Mesendoderm (in vitro differentiated cells): Measurements from ENCODE around the gene PGK2.
A peak's percentile ranks its signal among the peaks of the same experiment; 100 is the strongest.
"Not testable (repeated sequence)": the region's sequence is repeated elsewhere in the genome, so short reads cannot be mapped to it uniquely, and the experiment has no call there.

Experiments used
- DNase-seq: peaks from one replicate; pipeline ENCODE4 v3.0.0; 2013
- H2AK5ac ChIP-seq: 2 replicates; pipeline ENCODE4 v1.6.1; 2013; ENCODE audit warnings: low read length, inconsistent platforms
- H2BK120ac ChIP-seq: 2 replicates; pipeline ENCODE4 v1.6.1; 2013; ENCODE audit warnings: low read depth, mild to moderate bottlenecking, low read length, moderate library complexity, mixed read lengths
- H2BK15ac ChIP-seq: replicated peaks from 2 replicates; pipeline ENCODE4 v1.6.1; 2013; ENCODE audit warnings: low read depth, mild to moderate bottlenecking, moderate library complexity
- H2BK5ac ChIP-seq: 2 replicates; pipeline ENCODE4 v1.6.1; 2013; ENCODE audit warnings: low read length, inconsistent platforms
- H3K18ac ChIP-seq: 2 replicates; pipeline ENCODE4 v1.6.1; 2013; ENCODE audit warnings: mild to moderate bottlenecking, low read length, mixed read lengths
- H3K23ac ChIP-seq: one replicate; pipeline ENCODE4 v1.6.1; 2013; ENCODE audit warnings: low read length
- H3K27ac ChIP-seq: 2 replicates; pipeline ENCODE4 v1.5.1; 2013; ENCODE audit warnings: low read depth, mild to moderate bottlenecking, inconsistent platforms, low read length, moderate library complexity
- H3K27me3 ChIP-seq: 2 replicates; pipeline ENCODE4 v1.6.1; 2013; ENCODE audit warnings: low read length, control low read depth, mild to moderate bottlenecking, inconsistent platforms; ENCODE audit not compliant: insufficient read depth, poor library complexity
- H3K36me3 ChIP-seq: 2 replicates; pipeline ENCODE4 v1.6.1; 2013; ENCODE audit warnings: low read length, inconsistent platforms; ENCODE audit not compliant: control insufficient read depth, insufficient read depth
- H3K4ac ChIP-seq: one replicate; pipeline ENCODE4 v1.6.1; 2013; ENCODE audit warnings: low read depth, mild to moderate bottlenecking, low read length, moderate library complexity
- H3K4me1 ChIP-seq: 2 replicates; pipeline ENCODE4 v1.6.1; 2013; ENCODE audit warnings: low read depth, low read length, inconsistent platforms; ENCODE audit not compliant: control insufficient read depth
- H3K4me2 ChIP-seq: 2 replicates; pipeline ENCODE4 v1.6.1; 2013; ENCODE audit warnings: low read length
- H3K4me3 ChIP-seq: 2 replicates; pipeline ENCODE4 v1.5.1; 2013; ENCODE audit warnings: mild to moderate bottlenecking, low read length
- H3K56ac ChIP-seq: one replicate; pipeline ENCODE4 v1.6.1; 2013; ENCODE audit warnings: low read length
- H3K79me1 ChIP-seq: 2 replicates; pipeline ENCODE4 v1.6.1; 2013; ENCODE audit warnings: low read length, inconsistent platforms
- H3K79me2 ChIP-seq: 2 replicates; pipeline ENCODE4 v1.6.1; 2013; ENCODE audit warnings: mild to moderate bottlenecking, low read length; ENCODE audit not compliant: control insufficient read depth, insufficient read depth
- H3K9ac ChIP-seq: 2 replicates; pipeline ENCODE4 v1.6.1; 2013; ENCODE audit warnings: low read length, inconsistent platforms
- H4K5ac ChIP-seq: one replicate; pipeline ENCODE4 v1.6.1; 2013; ENCODE audit warnings: low read length
- H4K8ac ChIP-seq: one replicate; pipeline ENCODE4 v1.6.1; 2013; ENCODE audit warnings: low read depth, mild to moderate bottlenecking, control low read depth, low read length, moderate library complexity
- WGBS: extraction: QIAGEN DNeasy Blood & Tissue Kit; methylation state at CpG from one replicate; pipeline ENCODE4 v1.1.7; 2013; ENCODE audit warnings: low lambda C conversion rate, missing lambda C conversion rate; ENCODE audit not compliant: insufficient coverage; ENCODE audit errors: extremely low coverage; 5-methylcytosine and 5-hydroxymethylcytosine counted together

The PGK2 gene

DNA sequence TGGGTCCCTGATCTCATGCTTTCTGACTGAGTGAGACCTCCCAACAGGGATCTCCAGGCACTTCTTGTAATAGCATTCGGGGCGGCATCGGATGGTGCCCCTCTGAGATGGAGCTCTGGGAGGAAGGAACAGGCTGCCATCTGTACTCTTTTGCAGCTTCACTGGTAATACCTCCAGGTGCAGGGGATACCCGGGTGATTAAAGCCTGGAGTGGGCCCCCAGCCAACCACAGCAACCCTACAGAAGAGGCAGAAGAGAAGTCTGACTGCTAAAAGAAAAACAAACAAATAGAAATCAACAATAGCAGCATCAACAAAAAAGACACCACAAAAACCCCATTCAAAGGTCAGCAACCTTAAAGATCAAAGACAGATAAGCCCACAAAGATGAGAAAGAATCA, 19.1 kb upstream of the PGK2 start:
- H3K36me3 ChIP-seq: no peaks in the 10 kb centered on the region
- DNase-seq: no peak
- no peak overlapping the region for H3K27ac ChIP-seq
- H3K4me3 ChIP-seq: no peak overlapping the region
- no peak overlapping the region for H3K9ac ChIP-seq
- H4K8ac ChIP-seq: no peak overlapping the region
- H2AK5ac ChIP-seq: no peak overlapping the region
- H3K79me1 ChIP-seq: no peaks in the 10 kb centered on the region
- H2BK15ac ChIP-seq: no peak overlapping the region
- no peak overlapping the region for H3K56ac ChIP-seq
- H3K18ac ChIP-seq: no peak overlapping the region
- H2BK5ac ChIP-seq: no peak overlapping the region
- WGBS: no CpG with 5 or more reads among the region's 4 CpGs
- H2BK120ac ChIP-seq: no peak overlapping the region
- H3K4me1 ChIP-seq: no peaks in the 10 kb centered on the region
- H3K23ac ChIP-seq: no peak overlapping the region
- H3K4me2 ChIP-seq: no peak overlapping the region
- no peak overlapping the region for H3K4ac ChIP-seq
- no peaks in the 10 kb centered on the region for H3K79me2 ChIP-seq
- no peak overlapping the region for H4K5ac ChIP-seq
- H3K27me3 ChIP-seq: no peaks in the 10 kb centered on the region

DNA sequence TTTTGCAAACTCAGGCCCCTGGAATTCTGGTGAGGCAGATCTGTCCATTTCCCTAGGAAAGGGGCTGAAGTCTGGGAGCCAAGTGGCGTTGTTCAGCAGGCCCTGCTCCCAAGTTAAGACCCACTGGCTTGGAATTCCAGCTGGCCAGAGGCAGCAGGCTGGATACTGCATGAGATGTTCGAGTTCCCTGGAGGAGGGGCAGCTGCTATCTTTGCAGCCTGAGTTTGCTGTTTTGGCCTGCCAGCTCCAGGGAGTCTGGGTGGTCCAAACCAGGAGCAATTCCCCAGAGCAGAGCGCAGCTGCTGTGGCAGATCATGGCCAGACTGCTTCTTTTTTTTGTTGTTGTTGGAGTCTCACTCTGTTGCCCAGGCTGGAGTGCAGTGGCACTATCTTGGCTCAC, 18.2 kb upstream of the PGK2 start:
- no peak overlapping the region for H2BK120ac ChIP-seq

DNA sequence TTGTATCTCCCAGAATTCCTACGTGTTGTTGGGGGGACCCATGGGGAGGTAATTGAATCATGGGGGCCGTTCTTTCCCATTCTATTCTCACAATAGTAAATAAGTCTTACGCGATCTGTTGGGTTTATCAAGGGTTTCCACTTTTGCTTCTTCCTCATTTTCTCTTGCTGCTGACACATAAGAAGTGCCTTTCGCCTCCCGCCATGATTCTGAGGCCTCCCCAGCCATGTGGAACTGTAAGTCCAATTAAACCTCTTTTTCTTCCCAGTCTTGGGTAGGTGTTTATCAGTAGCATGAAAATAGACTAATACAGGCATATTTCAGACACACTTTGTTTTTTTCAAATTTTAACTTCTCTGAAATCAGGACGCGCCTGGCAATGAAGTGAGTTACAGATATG, 14.4 kb upstream of the PGK2 start:
- Histone ChIP-seq H3K4me3 (no peak overlapping the region), H3K27ac (no peak overlapping the region), H3K4me1 (no peaks in the 10 kb centered on the region), H3K4ac (no peak overlapping the region), H3K56ac (no peak overlapping the region), H3K9ac (no peak overlapping the region), H3K36me3 (no peaks in the 10 kb centered on the region), H3K4me2 (no peak overlapping the region), H3K27me3 (no peaks in the 10 kb centered on the region), H2AK5ac (no peak overlapping the region), H2BK5ac (no peak overlapping the region), H4K8ac (no peak overlapping the region), H2BK15ac (no peak overlapping the region), H2BK120ac (no peak overlapping the region), H3K79me2 (no peaks in the 10 kb centered on the region), H4K5ac (no peak overlapping the region), H3K18ac (no peak overlapping the region), H3K79me1 (no peaks in the 10 kb centered on the region), H3K23ac (no peak overlapping the region)
- WGBS: no CpG with 5 or more reads among the region's 8 CpGs
- DNase-seq: no peak

More for the DNA sequence above, 18.2 kb upstream of the PGK2 start:
- no peak overlapping the region for H4K8ac ChIP-seq
- H3K36me3 ChIP-seq: no peaks in the 10 kb centered on the region
- no peak overlapping the region for H3K23ac ChIP-seq
- no peaks in the 10 kb centered on the region for H3K79me2 ChIP-seq
- no peak overlapping the region for H3K9ac ChIP-seq
- H3K79me1 ChIP-seq: no peaks in the 10 kb centered on the region
- H4K5ac ChIP-seq: no peak overlapping the region
- H3K4me3 ChIP-seq: no peak overlapping the region
- H3K4ac ChIP-seq: no peak overlapping the region
- no CpG with 5 or more reads among the region's 3 CpGs for WGBS
- H3K18ac ChIP-seq: no peak overlapping the region
- H3K4me2 ChIP-seq: no peak overlapping the region
- no peak overlapping the region for H3K56ac ChIP-seq
- no peak overlapping the region for H2BK5ac ChIP-seq
- no peak overlapping the region for H3K27ac ChIP-seq
- H3K27me3 ChIP-seq: no peaks in the 10 kb centered on the region
- DNase-seq: peak; percentile 1
- H3K4me1 ChIP-seq: no peaks in the 10 kb centered on the region
- no peak overlapping the region for H2AK5ac ChIP-seq
- no peak overlapping the region for H2BK15ac ChIP-seq

DNA sequence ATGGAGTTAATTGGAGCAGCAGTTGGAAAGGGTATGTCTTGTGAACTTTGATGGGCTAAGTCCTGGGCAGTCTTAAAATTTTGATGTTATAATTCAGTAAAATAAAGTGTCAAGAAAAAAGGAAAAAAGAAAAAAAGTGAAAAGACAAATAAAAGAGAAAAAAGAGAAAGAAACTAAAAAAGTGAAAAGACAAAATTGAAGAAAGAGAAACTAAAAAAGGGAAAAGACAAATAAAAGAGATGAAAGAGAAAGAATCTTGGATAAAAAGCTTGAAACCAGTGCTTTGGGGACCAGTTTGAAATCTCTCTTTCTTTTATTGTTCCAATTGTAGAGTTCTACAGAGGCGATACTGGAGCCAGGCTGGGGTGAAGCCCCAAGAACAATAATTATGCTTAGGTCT, 12.0 kb upstream of the PGK2 start:
- DNase-seq: no peak
- Histone ChIP-seq H3K4ac (no peak overlapping the region), H2BK120ac (no peak overlapping the region), H2AK5ac (no peak overlapping the region), H3K27ac (no peak overlapping the region), H3K36me3 (no peaks in the 10 kb centered on the region), H3K9ac (no peak overlapping the region), H3K4me3 (no peak overlapping the region), H3K18ac (no peak overlapping the region), H4K8ac (no peak overlapping the region), H3K4me2 (no peak overlapping the region), H2BK5ac (no peak overlapping the region), H3K79me1 (no peaks in the 10 kb centered on the region), H3K4me1 (no peaks in the 10 kb centered on the region), H3K27me3 (no peaks in the 10 kb centered on the region), H3K56ac (no peak overlapping the region), H3K79me2 (no peaks in the 10 kb centered on the region), H3K23ac (no peak overlapping the region), H2BK15ac (no peak overlapping the region), H4K5ac (no peak overlapping the region)
- no CpG with 5 or more reads among the region's 1 CpG for WGBS

DNA sequence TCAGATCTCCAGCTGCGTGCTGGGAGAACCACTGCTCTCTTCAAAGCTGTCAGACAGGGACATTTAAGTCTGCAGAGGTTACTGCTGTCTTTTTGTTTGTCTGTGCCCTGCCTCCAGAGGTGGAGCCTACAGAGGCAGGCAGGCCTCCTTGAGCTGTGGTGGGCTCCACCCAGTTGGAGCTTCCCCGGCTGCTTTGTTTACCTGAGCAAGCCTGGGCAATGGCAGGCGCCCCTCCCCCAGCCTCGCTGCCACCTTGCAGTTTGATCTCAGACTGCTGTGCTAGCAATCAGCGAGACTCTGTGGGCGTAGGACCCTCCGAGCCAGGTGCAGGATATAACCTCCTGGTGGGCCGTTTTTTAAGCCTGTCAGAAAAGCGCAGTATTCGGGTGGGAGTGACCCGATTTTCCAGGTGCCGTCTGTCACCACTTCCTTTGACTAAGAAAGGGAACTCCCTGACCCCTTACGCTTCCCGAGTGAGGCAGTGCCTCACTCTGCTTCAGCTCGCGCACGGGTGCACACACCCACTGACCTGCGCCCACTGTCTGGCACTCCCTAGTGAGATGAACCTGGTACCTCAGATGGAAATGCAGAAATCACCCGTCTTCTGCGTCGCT, 9.9 kb upstream of the PGK2 start:
- H3K36me3 ChIP-seq, H2BK15ac ChIP-seq, H3K4me2 ChIP-seq, DNase-seq, H2AK5ac ChIP-seq, H4K5ac ChIP-seq, H3K9ac ChIP-seq, H3K27ac ChIP-seq, H3K4me3 ChIP-seq, H3K79me1 ChIP-seq, H3K56ac ChIP-seq, H3K79me2 ChIP-seq, H2BK5ac ChIP-seq, H3K18ac ChIP-seq, H3K4ac ChIP-seq, H2BK120ac ChIP-seq, H3K4me1 ChIP-seq, H4K8ac ChIP-seq, H3K23ac ChIP-seq, H3K27me3 ChIP-seq: not testable (repeated sequence)
- WGBS: no CpG with 5 or more reads among the region's 21 CpGs

DNA sequence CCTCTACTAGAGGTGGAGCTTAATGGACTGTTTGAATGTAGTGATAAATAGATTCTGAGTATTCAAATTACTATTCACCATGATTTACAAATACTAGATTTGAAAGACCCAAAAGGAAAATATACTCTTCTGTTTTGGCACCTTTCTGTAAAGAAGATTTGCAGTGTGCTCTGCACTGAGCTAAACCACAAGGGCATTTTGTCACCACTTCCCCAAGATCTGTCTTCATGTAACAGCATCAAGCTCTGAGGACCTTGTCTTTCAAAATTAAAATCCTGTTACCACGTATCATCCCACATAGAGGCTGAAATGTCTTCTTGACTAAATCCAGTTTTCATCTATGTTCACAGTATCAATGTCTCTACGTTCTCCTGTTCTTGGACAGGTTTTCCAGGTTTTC, 3.3 kb upstream of the PGK2 start:
- Histone ChIP-seq H3K18ac (no peak overlapping the region), H2BK120ac (no peak overlapping the region), H3K23ac (no peak overlapping the region), H3K4ac (no peak overlapping the region), H3K27ac (no peak overlapping the region), H3K4me1 (no peaks in the 10 kb centered on the region), H2BK15ac (no peak overlapping the region), H3K56ac (no peak overlapping the region), H3K79me1 (no peaks in the 10 kb centered on the region), H3K4me3 (no peak overlapping the region), H4K8ac (no peak overlapping the region), H2BK5ac (no peak overlapping the region), H2AK5ac (no peak overlapping the region), H3K4me2 (no peak overlapping the region), H3K36me3 (no peaks in the 10 kb centered on the region), H3K9ac (no peak overlapping the region), H4K5ac (no peak overlapping the region), H3K79me2 (no peaks in the 10 kb centered on the region), H3K27me3 (no peaks in the 10 kb centered on the region)
- DNase-seq: no peak
- WGBS: no CpG with 5 or more reads among the region's 2 CpGs
